Measurements from ENCODE around the gene KIF21A. TPM values are rescaled to one million over a fixed set of nuclear protein-coding genes. Genes with fewer than 3 reads are reported as not detected.
"Not testable (repeated sequence)": the region's sequence is repeated elsewhere in the genome, so short reads cannot be mapped to it uniquely, and the experiment has no call there.

Gene KIF21A, protein sequence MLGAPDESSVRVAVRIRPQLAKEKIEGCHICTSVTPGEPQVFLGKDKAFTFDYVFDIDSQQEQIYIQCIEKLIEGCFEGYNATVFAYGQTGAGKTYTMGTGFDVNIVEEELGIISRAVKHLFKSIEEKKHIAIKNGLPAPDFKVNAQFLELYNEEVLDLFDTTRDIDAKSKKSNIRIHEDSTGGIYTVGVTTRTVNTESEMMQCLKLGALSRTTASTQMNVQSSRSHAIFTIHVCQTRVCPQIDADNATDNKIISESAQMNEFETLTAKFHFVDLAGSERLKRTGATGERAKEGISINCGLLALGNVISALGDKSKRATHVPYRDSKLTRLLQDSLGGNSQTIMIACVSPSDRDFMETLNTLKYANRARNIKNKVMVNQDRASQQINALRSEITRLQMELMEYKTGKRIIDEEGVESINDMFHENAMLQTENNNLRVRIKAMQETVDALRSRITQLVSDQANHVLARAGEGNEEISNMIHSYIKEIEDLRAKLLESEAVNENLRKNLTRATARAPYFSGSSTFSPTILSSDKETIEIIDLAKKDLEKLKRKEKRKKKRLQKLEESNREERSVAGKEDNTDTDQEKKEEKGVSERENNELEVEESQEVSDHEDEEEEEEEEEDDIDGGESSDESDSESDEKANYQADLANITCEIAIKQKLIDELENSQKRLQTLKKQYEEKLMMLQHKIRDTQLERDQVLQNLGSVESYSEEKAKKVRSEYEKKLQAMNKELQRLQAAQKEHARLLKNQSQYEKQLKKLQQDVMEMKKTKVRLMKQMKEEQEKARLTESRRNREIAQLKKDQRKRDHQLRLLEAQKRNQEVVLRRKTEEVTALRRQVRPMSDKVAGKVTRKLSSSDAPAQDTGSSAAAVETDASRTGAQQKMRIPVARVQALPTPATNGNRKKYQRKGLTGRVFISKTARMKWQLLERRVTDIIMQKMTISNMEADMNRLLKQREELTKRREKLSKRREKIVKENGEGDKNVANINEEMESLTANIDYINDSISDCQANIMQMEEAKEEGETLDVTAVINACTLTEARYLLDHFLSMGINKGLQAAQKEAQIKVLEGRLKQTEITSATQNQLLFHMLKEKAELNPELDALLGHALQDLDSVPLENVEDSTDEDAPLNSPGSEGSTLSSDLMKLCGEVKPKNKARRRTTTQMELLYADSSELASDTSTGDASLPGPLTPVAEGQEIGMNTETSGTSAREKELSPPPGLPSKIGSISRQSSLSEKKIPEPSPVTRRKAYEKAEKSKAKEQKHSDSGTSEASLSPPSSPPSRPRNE (N-terminal part only)
- 1 to 10 TPM; 4.1 to 6.2 (median 5.5) TPM for polyA plus RNA-seq (ENCODE audit: insufficient read length in 10 of 10)
- long read RNA-seq, donor 1, result 0 reads
- long read RNA-seq, donor 2, result 0 reads
- long read RNA-seq, donor 3, result 0 reads
- long read RNA-seq, donor 4, result 0 reads
- long read RNA-seq, donor 5, partial matches to known transcripts, result 0 of 1 reads
- long read RNA-seq, donor 5, other reads (novel, unspliced or antisense), result 0 of 1 reads
- long read RNA-seq, donor 6, result 0 reads
- long read RNA-seq, donor 7, result 0 reads
- long read RNA-seq, donor 8, result 0 reads
- long read RNA-seq, donor 9, result 0 reads

DNA sequence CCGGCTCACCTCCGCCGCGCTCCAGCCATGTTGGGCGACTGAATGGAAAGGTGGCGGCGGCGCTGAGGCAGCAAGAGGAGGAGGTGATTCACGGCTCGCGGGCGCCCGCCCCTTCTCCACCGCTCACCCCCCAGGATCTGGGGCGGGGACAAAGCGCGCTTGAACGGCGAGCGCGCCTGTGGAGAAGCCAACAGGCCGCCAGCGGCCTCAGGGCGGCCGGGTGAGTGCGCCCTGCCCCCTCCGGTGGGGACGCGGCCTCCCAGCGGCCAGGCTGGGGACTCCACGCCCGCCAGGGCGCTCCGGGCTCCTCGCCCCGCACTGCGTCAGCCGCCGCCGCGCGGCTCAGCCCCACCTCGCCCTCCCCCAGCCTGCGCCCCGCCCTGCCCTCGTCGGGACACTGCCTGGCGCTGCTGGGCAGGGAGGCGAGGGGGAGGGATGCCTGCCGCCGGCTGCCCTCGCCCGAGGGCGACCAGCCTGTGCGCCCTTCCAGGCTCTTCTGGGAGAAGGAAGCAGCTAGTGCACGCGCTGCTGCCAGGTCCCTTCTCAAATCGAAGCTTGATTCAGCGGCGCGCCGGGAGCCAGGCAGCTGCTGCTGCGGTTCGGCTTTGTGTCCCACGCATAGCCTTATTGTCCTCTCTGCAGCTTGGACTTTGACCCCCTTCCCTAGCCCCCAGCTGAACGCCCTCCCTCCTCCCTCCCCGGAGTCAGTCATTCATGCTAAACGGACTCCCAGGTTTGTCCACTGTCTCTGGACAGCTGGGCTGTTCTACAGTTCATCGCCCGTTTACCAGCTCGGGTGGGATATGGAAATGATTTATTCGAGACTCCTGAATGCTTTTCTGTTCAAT, at the start of gene KIF21A:
Gene KIF21A (minus strand): TSS at position 40 of the 848 bp plus-strand sequence. CDS start 150 bp downstream, outside the sequence.
- DNase-seq, result peak; percentile 80 to 90 (median 81)

DNA sequence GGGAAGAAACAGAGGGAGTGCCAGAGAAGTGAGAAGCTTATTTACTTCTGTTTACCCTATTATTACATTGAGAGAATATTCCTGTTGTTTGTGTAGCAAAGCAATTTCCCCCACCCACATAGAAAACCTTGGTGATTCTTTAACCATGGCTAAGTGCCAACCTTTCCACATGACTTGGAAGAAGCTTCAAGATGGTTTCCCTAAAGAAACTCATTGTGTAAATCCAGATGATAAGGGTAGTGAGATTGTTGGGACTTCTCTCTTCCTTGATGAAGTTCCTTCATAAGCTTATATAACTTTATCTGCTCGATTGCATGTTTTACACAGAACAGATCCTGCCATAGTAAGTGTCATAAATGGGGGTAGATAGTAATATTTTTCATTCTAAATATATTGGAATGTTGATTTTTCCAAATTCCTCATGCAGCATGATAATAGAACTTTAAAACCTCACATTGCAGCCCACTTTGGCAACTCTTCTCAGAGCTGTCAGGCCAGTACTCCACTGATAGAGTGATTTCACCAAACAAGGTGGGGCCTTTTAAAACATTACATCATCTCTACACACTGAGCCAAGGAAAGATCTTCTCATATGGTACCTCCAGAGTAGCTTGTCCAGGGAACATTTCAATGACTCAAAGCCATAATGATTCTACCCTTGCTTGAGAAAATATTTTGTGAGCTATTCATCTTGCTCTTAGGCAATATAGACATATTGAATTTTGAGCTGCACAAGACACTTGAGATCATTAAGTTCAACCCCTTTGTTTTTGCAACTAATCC, 47.8 kb upstream of the KIF21A start:
- DNase-seq, result peak in 1 of 3 donors; percentile 7

DNA sequence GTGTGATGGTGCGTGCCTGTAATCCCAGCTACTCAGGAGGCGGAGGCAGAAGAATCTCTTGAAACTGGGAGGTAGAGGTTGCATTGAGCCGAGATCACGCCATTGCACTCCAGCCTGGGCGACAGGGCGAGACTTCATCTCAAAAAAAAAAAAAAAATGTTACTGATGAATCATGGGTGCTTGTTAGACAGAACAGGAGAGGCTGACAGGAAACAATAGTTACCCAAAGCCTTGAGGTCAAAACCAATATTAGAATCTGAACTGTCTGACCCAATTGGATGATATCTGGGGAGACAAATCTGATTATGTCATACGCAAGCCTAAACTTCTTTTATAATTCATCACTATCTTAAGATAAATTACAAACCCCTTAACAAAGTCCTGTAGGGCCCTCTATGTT, 40.7 kb upstream of the KIF21A start:
- no peak for DNase-seq

DNA sequence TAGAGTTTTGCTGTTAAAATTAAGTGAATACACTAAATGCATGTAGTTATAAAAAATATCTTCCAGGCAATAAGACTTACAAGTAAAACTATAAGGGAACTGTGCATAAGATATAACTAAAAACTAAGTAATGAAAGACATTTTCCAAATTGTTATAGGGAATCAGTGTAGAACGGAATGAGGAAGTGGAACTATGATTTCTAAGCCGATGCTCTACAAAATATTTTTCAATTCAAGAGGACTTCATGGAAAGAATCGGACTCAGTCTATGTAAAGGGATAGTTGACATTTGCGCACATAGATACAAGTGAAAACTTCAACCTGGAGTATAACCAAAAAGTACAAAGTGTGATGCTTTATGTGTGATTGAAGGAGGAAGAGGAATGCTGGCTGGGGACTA, 40.1 kb upstream of the KIF21A start:
- no peak for DNase-seq

DNA sequence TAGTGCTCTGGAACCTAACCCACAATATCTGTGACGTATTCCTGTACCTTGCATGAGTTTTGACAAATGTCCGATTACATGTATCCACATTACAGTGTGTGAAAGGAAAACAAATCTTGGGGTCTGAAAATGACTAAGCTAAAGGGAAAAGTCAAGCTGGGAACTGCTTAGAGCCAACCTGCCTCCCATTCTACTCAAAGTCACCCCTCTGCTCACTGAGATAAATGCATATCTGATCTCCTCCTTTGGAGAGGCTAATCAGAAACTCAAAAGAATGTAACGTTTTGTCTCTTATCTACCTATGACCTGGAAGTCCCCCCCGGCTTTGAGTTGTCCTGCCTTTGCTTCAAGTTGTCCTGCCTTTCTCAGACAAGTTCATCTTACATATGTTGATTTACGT, 34.0 kb upstream of the KIF21A start:
- no peak for DNase-seq

DNA sequence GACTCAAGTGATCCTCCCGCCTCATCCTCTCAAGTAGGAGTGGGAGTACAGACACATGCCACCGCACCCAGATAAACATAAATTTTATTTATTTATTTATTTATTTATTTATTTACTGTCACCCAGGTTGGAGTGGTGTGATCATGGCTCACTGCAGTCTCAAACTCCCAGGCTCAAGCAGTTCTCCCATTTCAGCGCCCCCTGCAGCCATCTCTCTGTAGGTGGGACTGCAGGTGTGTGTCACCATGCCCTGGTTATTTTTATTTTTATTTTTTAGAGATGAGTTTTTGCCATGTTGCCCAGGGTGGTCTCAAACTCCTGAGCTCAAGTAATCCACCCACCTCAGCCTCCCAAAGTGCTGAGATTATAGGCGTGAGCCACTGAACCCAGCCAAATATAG, 33.2 kb upstream of the KIF21A start:
- no peak for DNase-seq

DNA sequence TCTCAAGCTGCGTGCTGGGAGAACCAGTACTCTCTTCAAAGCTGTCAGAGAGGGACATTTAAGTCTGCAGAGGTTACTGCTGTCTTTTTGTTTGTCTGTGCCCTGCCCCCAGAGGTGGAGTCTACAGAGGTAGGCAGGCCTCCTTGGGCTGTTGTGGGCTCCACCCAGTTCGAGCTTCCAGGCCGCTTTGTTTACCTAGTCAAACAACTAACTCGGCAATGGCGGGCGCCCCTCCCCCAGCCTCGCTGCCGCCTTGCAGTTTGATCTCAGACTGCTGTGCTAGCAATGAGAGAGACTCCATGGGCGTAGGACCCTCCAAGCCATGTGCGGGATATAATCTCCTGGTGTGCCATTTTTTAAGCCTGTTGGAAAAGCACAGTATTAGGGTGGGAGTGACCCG, 32.2 kb upstream of the KIF21A start:
- DNase-seq, result not testable (repeated sequence)

DNA sequence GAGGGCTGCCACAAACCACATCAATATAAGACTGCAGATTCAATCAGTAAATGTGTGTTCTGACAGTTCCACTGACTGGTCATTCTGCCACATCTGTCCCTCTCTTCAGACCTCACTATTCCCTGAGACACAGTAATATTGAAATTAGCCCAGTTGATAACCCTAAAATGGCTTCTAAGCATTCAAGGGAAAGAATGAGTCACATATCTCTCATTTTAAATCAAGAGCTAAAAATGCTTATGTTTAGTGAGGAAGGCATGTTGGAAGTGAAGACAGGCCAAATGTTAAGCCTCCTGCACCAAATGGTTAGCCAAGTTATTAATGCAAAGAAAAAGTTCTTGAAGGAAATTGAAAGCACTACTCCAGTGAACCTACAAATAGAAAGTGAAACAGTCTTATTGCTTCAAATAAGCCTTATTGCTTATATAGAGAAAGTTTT, 24.5 kb upstream of the KIF21A start:
- no peak for DNase-seq

DNA sequence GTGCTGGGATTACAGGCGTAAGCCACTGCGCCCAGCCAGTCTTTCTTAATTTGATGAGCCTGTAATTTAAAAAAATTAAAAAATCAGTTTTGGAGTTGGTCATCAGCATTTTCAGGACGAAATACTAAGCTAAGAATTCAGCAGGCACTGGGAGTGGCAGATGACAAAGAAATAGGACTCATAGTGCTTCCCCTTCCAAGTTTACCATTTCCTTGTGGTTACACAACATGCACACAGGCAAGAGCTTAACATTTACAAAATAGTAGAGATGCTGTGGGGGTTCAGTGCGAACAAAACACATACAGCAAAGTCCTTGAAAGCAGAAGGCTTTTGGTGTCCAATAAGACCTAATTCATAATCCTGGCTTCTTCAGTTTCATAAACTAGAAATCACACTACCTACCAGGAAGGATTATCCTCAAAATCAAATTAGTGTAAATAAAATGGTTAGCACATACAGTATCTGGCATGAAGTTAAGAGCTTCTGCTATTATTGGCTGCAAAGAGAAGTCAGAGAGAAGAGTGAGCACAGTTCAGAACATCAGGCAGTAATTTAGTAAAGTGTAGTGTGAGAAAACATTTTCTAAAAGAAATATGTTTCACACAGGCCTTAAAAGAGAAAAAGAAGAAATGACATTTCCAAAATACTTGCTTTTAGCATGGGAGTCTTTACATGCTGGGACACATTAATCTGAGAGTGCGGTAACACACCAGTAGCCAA, 22.2 kb upstream of the KIF21A start:
- no peak for DNase-seq

DNA sequence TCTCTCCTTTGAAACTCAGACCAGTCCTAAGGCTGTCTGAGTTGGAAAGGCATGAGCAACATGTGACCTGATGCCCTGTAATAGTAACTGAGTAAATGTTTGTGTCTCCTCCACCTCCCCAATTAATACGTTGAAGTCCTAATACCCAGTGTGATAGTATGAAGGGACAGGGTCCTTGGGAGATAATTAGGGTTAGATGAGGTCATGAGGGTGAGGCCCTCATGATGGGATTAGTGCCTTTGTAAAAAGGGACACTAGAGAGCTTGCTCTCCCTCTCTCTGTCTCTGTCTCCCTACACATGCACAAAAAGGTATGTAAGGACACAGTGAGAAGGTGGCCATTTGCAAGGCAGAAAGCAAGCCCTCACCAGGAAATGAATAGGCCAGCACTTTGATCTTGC, 18.1 kb upstream of the KIF21A start:
- no peak for DNase-seq

DNA sequence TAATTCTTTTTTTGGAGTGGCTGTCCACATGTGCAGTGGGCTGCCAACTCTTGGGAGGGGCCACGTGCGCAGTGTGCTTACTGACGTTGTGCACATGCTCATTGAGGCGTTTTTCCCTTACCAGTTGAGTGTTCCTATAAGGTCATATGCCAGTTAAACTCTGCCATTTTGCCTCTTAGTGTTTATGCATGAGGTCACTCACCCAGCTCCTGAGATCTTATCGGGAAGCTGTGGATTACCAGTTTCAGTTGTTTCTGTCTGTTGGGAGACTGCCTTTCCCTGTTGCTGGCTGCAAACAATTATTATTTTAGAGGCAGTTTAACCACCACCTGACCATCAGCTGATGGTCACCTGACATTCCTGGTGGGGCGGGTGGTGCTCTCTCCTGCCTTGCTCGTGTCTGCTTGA, 16.1 kb upstream of the KIF21A start:
- no peak for DNase-seq

DNA sequence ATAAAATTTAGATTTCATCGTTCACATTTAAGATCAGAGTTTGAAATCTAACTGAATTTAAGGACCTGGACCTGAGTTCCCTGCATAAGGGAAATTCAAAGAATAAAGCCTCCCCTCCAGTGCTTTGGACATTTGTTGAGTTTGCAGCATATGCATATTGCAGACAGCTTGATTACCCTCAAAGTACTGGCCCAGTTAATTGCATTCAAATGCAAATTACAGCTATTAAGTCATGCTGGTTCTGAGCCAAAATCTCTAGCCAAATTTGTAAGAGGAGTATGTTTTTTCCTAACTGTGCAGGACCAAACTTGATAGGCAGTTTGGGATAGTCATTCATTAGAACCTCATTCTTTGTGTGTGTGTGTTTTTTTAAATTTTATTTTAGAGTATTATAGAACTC, 9.1 kb upstream of the KIF21A start:
- DNase-seq, result no peak

DNA sequence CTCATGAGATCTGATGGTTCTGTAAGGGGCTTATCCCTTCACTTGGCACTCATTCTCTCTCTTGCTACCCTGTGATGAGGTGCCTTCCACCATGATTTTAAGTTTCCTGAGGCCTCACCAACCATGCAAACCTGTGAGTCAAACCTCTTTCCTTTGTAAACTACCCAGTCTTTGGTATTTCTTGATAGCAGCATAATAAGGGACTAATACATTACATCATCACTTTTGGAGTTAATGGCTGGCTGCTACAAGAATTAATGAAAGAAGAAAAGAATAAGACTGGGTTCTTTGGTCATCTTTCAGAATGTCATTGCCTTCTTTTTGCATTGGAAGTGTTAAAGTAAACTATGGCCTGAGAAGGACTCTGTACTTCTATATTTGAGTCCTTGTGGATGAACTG, 5.1 kb upstream of the KIF21A start:
- DNase-seq, result no peak

DNA sequence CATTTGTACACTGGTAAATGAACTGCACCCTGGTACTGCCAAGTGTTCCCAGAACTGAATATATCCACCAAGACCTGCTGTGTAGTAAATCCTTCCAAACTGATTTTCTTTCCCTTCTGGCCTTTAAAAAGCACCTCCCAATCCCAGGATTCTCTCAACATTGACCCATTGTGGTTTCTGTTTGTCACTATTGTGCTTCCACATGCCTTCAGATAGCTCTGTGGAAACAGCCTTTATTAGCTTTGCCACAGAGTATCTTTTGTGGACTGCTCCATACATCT, 949 bp upstream of the KIF21A start:
- DNase-seq, result no peak

DNA sequence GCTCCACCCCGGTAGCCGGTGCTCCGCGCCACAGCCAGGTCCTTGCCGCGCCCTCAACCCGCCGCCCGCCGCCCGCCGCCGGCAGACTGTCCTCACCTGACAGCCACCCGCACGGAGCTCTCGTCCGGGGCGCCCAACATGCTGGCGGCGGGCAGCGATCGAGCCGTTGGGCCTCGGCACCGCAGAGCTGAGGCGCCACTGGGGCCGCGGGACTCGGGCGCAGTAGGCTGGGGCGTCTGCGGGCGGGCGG, 164 bp downstream of the KIF21A start:
- DNase-seq, result no peak

DNA sequence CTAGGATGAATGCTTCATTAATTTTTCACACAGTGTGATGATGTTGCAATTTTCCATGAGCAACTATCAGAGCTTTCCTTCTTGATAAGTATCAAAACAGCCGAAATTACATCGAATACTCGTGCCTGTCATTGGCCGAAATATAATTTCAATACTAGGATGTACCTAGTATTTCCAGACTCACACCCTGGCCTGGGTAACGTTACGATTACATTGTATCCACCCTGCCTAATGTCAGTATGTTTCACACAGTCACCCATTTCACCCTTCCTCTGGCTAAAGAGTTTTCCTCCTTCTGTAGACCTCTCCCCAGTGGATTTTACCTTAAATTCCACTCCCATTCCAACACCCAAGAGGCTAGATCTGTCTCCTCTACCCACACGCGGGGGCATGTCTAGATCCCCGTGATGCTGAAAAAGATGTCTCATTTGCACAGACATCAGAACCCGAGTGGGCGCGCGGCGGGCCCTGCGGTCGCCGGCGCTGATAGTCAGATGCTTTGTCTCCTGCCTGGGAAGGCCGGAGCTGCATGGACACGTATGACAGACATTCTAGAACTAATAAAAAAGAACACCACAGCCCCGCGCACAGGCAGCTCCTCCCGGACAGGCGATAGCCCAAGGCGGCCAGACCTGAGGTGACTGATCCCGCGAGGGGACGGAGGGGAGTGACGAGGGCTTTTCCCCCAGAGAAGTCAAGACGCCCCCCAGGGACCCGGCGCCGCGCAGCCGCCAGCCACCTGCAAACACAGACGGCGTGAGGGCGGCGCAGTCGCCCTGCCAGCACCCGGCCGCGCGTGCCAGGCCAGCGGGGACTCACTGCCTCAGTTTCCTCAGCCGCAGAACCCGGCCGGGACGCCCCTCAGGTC, 723 bp downstream of the KIF21A start:
- peak in 2 of 3 donors; percentile 30 to 49 for DNase-seq

DNA sequence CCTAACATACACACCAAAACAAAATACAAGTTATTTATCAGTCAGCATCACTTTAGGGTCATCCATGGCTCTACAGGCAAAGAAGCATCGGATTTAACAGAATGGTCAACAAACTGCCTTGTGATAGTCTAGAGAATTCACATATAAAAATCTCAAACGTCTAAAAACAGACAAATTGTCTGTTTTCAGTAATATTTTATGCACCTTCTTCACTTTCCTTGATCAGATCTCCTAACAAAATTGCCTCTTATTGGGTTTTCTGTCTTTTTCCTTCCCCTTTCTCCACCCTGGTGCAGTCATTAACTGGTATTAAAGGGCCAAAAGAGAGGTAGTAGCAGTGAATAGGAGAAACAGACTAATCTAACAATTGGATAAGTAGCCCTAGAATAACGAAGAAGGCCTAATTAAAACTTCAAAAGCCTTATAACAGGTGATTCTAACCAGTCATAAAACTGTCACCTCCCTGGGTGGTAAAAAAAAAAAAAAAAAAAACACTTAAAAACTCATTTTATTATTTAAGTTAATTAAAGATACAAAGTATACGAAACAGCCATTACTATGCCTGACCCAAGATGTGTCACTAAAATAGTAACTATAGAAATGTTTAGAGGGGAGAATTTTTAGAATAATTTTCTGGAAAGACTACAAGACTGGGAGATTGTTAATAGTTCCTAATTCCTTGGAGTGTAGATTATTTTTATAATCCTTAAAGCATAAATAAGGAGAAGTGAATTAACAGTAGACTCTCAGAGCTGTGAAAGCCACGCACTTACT, 1.5 kb downstream of the KIF21A start:
- DNase-seq, result no peak

DNA sequence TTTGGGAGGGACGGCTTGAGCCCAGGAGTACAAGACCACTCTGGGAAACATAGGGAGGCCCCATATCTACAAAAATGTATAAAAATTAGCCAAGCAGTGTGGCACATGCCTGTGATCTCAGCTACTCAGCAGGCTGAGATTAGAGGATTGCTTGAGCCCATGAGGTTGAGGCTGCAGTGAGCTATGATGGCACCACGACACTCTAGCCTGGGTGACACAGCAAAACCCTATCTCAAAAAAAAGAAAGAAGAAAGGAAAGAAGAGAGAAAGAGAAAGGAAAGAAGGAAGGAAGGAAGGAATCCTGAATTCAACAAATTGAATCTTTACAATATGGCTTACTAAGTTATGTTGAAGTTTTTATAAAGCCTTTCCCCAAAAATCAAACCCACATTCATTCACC, 2.1 kb downstream of the KIF21A start:
- DNase-seq, result no peak
